ENCODE results near the gene OSGIN1.

The OSGIN1 gene

GRCh38 chr16:83932304-83932703 lies 20.7 kb upstream of the OSGIN1 start:
- DNase-seq: no peak
- H3K4me1 Mint-ChIP-seq: no peaks in the 10 kb centered on the region
- H3K27me3 Mint-ChIP-seq: no peaks in the 10 kb centered on the region
- ATAC-seq (replicated peaks): no peak
- peaks cover 10 to 16% of the 10 kb centered on the region in 2 donors for H3K36me3 Mint-ChIP-seq
- H3K9me3 Mint-ChIP-seq: no peaks in the 10 kb centered on the region
- H3K4me3 Mint-ChIP-seq: no peak overlapping the region
- H3K27ac Mint-ChIP-seq: no peak overlapping the region

- no peak overlapping the region for H3K27ac Mint-ChIP-seq
- peaks cover 13 to 21% of the 10 kb centered on the region in 2 donors for H3K36me3 Mint-ChIP-seq
- no peaks in the 10 kb centered on the region for H3K4me1 Mint-ChIP-seq
- no peak overlapping the region for H3K4me3 Mint-ChIP-seq
- no peak for DNase-seq
- H3K9me3 Mint-ChIP-seq: no peaks in the 10 kb centered on the region
- no peak for ATAC-seq (replicated peaks)
- no peaks in the 10 kb centered on the region for H3K27me3 Mint-ChIP-seq
Observed at GRCh38 chr16:83932955-83933673, 19.9 kb upstream of the OSGIN1 start.

GRCh38 chr16:83933885-83934683 lies 19.0 kb upstream of the OSGIN1 start:
- ATAC-seq (replicated peaks): no peak
- DNase-seq: no peak
- Mint-ChIP-seq H3K9me3 (no peaks in the 10 kb centered on the region), H3K4me3 (no peak overlapping the region), H3K27me3 (no peaks in the 10 kb centered on the region), H3K27ac (no peak overlapping the region), H3K36me3 (peaks cover 13 to 21% of the 10 kb centered on the region in 2 donors), H3K4me1 (no peaks in the 10 kb centered on the region)

DNA sequence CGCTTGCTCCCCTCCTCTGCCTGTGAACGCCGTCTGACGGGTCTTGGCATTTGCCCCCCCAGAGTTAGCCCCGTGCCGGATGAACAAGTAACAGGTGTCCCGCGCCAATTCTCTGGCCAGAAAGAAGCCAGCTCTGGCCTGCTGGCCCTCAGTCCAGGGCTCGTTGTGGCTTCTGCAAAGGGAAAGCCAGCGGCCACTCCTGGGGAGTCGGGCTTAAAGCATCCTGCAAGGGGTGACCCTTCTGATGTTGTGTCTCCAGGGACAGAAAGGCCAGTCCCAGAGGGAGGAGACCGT lies 18.4 kb upstream of the OSGIN1 start:
- H3K9me3 Mint-ChIP-seq: no peaks in the 10 kb centered on the region
- peaks cover 5% of the 10 kb centered on the region in 2 donors for H3K4me1 Mint-ChIP-seq
- DNase-seq (no peak), ATAC-seq (replicated peaks) (no peak)
- no peak overlapping the region for H3K27ac Mint-ChIP-seq
- H3K4me3 Mint-ChIP-seq: no peak overlapping the region
- H3K27me3 Mint-ChIP-seq: peaks cover 0 to 4% of the 10 kb centered on the region in 2 donors
- H3K36me3 Mint-ChIP-seq: peaks cover 16 to 26% of the 10 kb centered on the region in 2 donors

- no peaks in the 10 kb centered on the region for H3K9me3 Mint-ChIP-seq
- H3K27me3 Mint-ChIP-seq: peaks cover 0 to 5% of the 10 kb centered on the region in 2 donors
- H3K36me3 Mint-ChIP-seq: peaks cover 16 to 27% of the 10 kb centered on the region in 2 donors
- ATAC-seq (replicated peaks) (no peak), DNase-seq (no peak)
- H3K4me3 Mint-ChIP-seq: no peak overlapping the region
- H3K27ac Mint-ChIP-seq: no peak overlapping the region
- H3K4me1 Mint-ChIP-seq: peaks cover 6% of the 10 kb centered on the region in 2 donors
Observed at GRCh38 chr16:83935005-83935857, 17.8 kb upstream of the OSGIN1 start.

DNA sequence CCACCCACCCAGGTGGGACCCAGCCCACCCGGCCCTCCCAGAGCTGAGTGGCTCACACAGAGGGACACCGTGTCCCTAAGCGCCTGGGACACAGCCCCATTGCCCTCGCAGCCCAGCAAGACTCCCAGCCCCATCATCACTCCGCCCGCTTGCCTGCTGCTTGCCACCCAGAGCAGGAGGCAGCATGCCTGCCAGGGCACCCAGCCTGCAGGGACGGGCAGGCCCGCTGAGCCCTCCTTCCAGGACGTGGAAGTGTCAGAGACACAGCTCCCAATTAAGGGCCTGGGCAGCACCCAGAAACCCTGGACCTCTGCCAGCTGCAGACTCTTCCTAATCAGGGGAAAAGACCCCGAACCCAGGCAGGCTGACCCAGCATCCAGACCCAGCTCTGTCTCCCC lies 17.2 kb upstream of the OSGIN1 start:
- peaks cover 16 to 27% of the 10 kb centered on the region in 2 donors for H3K36me3 Mint-ChIP-seq
- H3K27ac Mint-ChIP-seq: no peak overlapping the region
- H3K4me3 Mint-ChIP-seq: no peak overlapping the region
- no peaks in the 10 kb centered on the region for H3K9me3 Mint-ChIP-seq
- peaks cover 6% of the 10 kb centered on the region in 2 donors for H3K4me1 Mint-ChIP-seq
- ATAC-seq (replicated peaks) (no peak), DNase-seq (no peak)
- peaks cover 0 to 11% of the 10 kb centered on the region in 2 donors for H3K27me3 Mint-ChIP-seq

GRCh38 chr16:83936581-83937165 lies 16.4 kb upstream of the OSGIN1 start:
- H3K4me1 Mint-ChIP-seq: peaks cover 6% of the 10 kb centered on the region in 2 donors
- DNase-seq: no peak
- ATAC-seq (replicated peaks): no peak
- no peaks in the 10 kb centered on the region for H3K9me3 Mint-ChIP-seq
- H3K27ac Mint-ChIP-seq: no peak overlapping the region
- H3K27me3 Mint-ChIP-seq: peaks cover 0 to 13% of the 10 kb centered on the region in 2 donors
- H3K4me3 Mint-ChIP-seq: no peak overlapping the region
- H3K36me3 Mint-ChIP-seq: peaks cover 16 to 27% of the 10 kb centered on the region in 2 donors

DNA sequence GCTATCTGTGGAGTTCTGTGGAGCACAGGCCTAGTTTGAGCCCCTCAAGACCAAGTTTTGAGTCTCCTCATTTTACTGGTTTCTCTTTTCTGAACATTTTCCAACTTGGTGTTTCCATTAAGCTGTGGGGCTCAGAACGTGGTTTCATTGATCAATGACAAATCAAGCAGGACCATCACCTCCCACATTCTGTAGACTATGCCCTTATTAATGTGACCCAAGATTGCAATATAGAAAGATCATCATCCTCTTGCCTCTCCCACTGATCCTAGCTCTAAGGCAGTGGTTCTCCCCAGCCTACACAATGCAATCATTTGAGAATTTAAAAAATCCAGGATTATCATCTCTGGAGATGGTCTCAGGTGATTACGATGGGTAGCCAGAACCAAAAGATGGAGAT lies 15.8 kb upstream of the OSGIN1 start:
- Mint-ChIP-seq H3K4me3 (no peak overlapping the region), H3K27me3 (peaks cover 0 to 13% of the 10 kb centered on the region in 2 donors), H3K27ac (no peak overlapping the region), H3K9me3 (no peaks in the 10 kb centered on the region), H3K36me3 (peaks cover 15 to 27% of the 10 kb centered on the region in 2 donors), H3K4me1 (peaks cover 6% of the 10 kb centered on the region in 2 donors)
- no peak for DNase-seq
- no peak for ATAC-seq (replicated peaks)

GRCh38 chr16:83937922-83938885 lies 14.8 kb upstream of the OSGIN1 start:
- no peak for ATAC-seq (replicated peaks)
- no peak overlapping the region for H3K4me3 Mint-ChIP-seq
- peaks cover 6% of the 10 kb centered on the region in 2 donors for H3K4me1 Mint-ChIP-seq
- peaks cover 0 to 13% of the 10 kb centered on the region in 2 donors for H3K27me3 Mint-ChIP-seq
- H3K27ac Mint-ChIP-seq: no peak overlapping the region
- DNase-seq: no peak
- H3K36me3 Mint-ChIP-seq: peaks cover 14 to 27% of the 10 kb centered on the region in 2 donors
- H3K9me3 Mint-ChIP-seq: no peaks in the 10 kb centered on the region

GRCh38 chr16:83939266-83939855 lies 13.7 kb upstream of the OSGIN1 start:
- no peaks in the 10 kb centered on the region for H3K9me3 Mint-ChIP-seq
- H3K27me3 Mint-ChIP-seq: peaks cover 0 to 13% of the 10 kb centered on the region in 2 donors
- H3K27ac Mint-ChIP-seq: no peak overlapping the region
- H3K4me3 Mint-ChIP-seq: no peak overlapping the region
- H3K4me1 Mint-ChIP-seq: peaks cover 6% of the 10 kb centered on the region in 2 donors
- DNase-seq: no peak
- ATAC-seq (replicated peaks): no peak
- peaks cover 13 to 25% of the 10 kb centered on the region in 2 donors for H3K36me3 Mint-ChIP-seq

DNA sequence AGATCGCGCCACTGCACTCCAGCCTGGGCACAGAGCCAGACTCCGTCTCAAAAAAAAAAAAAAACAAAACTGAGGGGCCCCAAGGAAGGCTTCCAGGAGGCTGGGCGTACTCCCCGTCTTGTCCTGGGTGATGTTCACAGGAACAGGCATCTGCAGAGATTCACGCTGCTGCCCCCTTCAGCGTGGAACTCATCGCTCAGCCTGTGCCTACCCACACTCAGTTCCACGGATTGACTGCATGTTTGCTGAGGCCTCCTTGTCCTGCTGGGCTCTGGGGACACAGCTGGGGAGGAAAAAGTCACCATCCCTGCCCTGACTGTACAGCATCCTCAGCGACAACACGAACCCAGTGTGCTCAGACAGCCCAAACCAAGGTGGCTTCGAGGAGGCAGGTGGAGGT lies 12.9 kb upstream of the OSGIN1 start:
- Mint-ChIP-seq H3K4me3 (no peak overlapping the region), H3K27me3 (peaks cover 0 to 13% of the 10 kb centered on the region in 2 donors)
- no peak for ATAC-seq (replicated peaks)

GRCh38 chr16:83940630-83941378 lies 12.2 kb upstream of the OSGIN1 start:
- H3K27ac Mint-ChIP-seq: peak overlapping the region; percentile 20
- H3K4me1 Mint-ChIP-seq: peaks cover 6% of the 10 kb centered on the region in 2 donors
- no peak for DNase-seq

More for the DNA sequence above, 12.9 kb upstream of the OSGIN1 start:
- no peak for DNase-seq
- no peaks in the 10 kb centered on the region for H3K9me3 Mint-ChIP-seq
- H3K4me1 Mint-ChIP-seq: peaks cover 6% of the 10 kb centered on the region in 2 donors
- peak overlapping the region; percentile 20 for H3K27ac Mint-ChIP-seq
- peaks cover 12 to 20% of the 10 kb centered on the region in 2 donors for H3K36me3 Mint-ChIP-seq

More at GRCh38 chr16:83940630-83941378, 12.2 kb upstream of the OSGIN1 start:
- no peak for ATAC-seq (replicated peaks)
- Mint-ChIP-seq H3K9me3 (no peaks in the 10 kb centered on the region), H3K27me3 (peaks cover 0 to 13% of the 10 kb centered on the region in 2 donors), H3K4me3 (no peak overlapping the region), H3K36me3 (peaks cover 8 to 19% of the 10 kb centered on the region in 2 donors)

Measured in stimulated activated naive B cell treated with anti-CD40 and anti-IgM and Interleukin-4, amounts not matched to agents 10 μg/mL and 1 μg/mL and 100 μg/mL, for 72 hours (primary cell).